ENCODE results near the gene HOXA6.

The HOXA6 gene

DNA sequence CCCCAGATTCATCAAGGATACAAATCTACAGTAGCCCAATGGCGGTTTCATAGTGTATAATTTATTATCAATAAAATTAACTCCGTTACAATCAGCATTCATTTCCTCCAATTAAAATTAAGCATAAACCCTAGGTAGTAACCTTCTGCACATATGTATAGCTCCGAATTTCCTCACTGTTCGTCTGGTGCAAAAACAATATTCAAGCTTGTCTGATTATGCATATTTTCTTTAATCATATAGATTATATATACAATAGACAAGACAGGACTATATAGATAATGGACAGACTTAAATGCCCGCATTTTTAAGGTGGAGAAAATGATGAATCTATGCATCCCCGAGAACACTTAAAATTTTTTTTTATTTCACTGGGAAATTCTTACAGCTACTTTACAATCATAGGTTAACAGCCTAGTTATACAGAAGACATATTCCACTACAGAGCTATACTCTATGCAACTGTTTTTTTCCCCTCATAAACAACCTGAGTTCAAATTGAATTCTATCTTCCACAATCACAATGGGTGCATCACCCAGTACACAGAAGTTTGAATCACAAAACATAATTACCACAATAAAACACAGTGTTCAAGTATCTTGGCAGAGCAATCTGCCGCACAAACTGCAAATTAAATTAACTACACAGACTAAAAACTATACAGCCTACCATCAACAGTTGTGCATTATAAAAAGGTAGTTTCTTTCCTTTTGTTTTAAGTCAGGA is 15.2 kb upstream of the HOXA6 start:
- no peak for TF ChIP-seq CTCF (conservative IDR thresholded peaks at IDR 0.05; ENCODE audit: low read depth, low read length)
- no peak overlapping the region for H3K4me3 ChIP-seq (ENCODE audit: low read depth, low read length)
- DNase-seq (ENCODE audit: low read depth) = no peak

GRCh38 chr7:27161721-27162560 is 14.4 kb upstream of the HOXA6 start:
- no peak overlapping the region for H3K4me3 ChIP-seq (ENCODE audit: low read depth, low read length)
- TF ChIP-seq CTCF (conservative IDR thresholded peaks at IDR 0.05; ENCODE audit: low read depth, low read length) = no peak
- DNase-seq (ENCODE audit: low read depth) = no peak

DNA sequence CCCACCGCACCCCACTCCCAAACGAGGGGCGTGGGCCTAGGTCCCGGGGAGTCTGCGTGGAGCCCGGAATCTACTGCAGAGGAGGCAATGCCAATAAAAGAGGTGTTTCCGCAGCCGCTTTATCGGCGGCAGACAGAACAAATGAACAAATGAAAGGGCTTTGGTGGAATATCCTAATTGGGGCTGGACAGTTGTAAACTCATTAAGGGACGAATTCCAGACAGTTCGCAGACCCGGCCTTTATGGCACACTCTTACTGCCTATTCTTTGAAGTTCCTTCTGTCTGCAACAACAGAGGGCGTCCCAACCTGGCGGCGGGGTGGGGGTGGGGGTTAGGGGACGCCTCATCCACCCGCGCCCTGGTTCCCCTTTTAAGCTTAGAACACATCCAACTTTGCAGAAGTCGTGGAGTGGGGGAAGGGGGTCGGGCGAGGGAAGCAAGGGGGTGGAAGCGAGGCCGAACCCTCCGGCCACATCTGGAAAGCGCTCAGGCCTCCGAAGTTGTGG is 13.7 kb upstream of the HOXA6 start:
- H3K4me3 ChIP-seq (ENCODE audit: low read depth, low read length) = peak overlapping the region; percentile 26
- no peak for TF ChIP-seq CTCF (conservative IDR thresholded peaks at IDR 0.05; ENCODE audit: low read depth, low read length)
- DNase-seq (ENCODE audit: low read depth) = no peak

DNA sequence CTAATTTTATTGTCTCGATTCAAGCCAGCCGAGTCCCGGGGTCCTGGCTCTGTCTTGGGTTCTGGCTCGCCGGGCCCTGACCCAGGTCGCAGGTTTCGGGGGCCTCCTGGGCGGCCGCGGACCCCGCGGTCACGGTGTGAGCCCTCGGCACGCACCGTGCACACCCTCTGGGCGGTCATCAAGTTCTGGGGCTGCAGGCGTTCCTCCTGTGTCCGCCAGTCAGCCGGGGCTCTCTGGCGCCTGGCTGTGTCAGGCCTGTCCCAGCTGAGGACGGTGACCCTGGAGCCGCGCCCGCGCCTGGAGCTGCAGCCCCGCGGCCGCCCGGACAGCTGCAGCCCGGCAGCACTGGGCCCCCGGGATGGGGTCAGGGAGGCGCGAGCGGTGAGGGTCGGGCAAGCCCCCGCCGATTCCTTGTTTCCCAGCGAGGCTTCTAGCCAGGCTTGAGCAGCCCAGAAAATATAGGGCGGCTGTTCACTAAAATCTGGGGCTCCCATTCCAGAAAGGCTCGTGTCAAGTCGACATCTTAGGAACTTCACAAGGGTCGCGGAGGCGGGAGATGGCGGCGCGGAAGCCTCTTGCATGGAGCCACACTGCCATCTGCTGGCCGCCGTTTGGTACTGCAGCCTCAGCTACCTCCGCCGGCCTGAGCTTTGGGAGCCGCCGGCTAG is 13.1 kb upstream of the HOXA6 start:
- DNase-seq (ENCODE audit: low read depth) = peak; percentile 80

GRCh38 chr7:27160145-27160545 is 12.6 kb upstream of the HOXA6 start:
- TF ChIP-seq CTCF (conservative IDR thresholded peaks at IDR 0.05; ENCODE audit: low read depth, low read length) = no peak
- DNase-seq (ENCODE audit: low read depth) = no peak
- no peak overlapping the region for H3K4me3 ChIP-seq (ENCODE audit: low read depth, low read length)

More for the DNA sequence above, 13.1 kb upstream of the HOXA6 start:
- TF ChIP-seq CTCF (conservative IDR thresholded peaks at IDR 0.05; ENCODE audit: low read depth, low read length) = peak; percentile 96
- peak overlapping the region; percentile 39 for H3K4me3 ChIP-seq (ENCODE audit: low read depth, low read length)

GRCh38 chr7:27159266-27160144 is 11.9 kb upstream of the HOXA6 start:
- TF ChIP-seq CTCF (conservative IDR thresholded peaks at IDR 0.05; ENCODE audit: low read depth, low read length) = no peak
- DNase-seq (ENCODE audit: low read depth) = no peak
- no peak overlapping the region for H3K4me3 ChIP-seq (ENCODE audit: low read depth, low read length)

Measured in choroid plexus epithelial cell (primary cell).